ENCODE measurements around the gene BABAM1. TPM values are rescaled to one million over a fixed set of nuclear protein-coding genes. Genes with fewer than 3 reads are reported as not detected.

Gene BABAM1
- total RNA-seq, 1 experiment from 2014 or later = 146 TPM

GRCh38 chr19:17266975-17267788, at the start of gene BABAM1 (continued):
- TF ChIP-seq E2F1 (CRISPR knock-in tag; IDR thresholded peaks at IDR 0.05) = no peak
- no peak for TF ChIP-seq E2F5 (CRISPR knock-in tag; IDR thresholded peaks at IDR 0.05)
- TF ChIP-seq CTCF (IDR thresholded peaks at IDR 0.05) = no peak
- TF ChIP-seq ZNF138 (CRISPR knock-in tag; conservative IDR thresholded peaks at IDR 0.05) = no peak
- TF ChIP-seq PRRX2 (CRISPR knock-in tag; IDR thresholded peaks at IDR 0.05) = no peak
- TF ChIP-seq PRDM15 (CRISPR knock-in tag; IDR thresholded peaks at IDR 0.05) = no peak
- no peak for TF ChIP-seq SMAD3 (CRISPR knock-in tag; IDR thresholded peaks at IDR 0.05; ENCODE audit: borderline replicate concordance)
- TF ChIP-seq CDX4 (CRISPR knock-in tag; IDR thresholded peaks at IDR 0.05; ENCODE audit: borderline replicate concordance) = no peak
- no peak for TF ChIP-seq ATF3 (CRISPR knock-in tag; conservative IDR thresholded peaks at IDR 0.05)
- TF ChIP-seq FOXP4 (CRISPR knock-in tag; IDR thresholded peaks at IDR 0.05) = no peak
- no peak for TF ChIP-seq NR2C2 (CRISPR knock-in tag; IDR thresholded peaks at IDR 0.05)
- TF ChIP-seq RELA (CRISPR knock-in tag; IDR thresholded peaks at IDR 0.05; ENCODE audit: borderline replicate concordance) = no peak
- TF ChIP-seq NFATC4 (CRISPR knock-in tag; IDR thresholded peaks at IDR 0.05) = no peak
- TF ChIP-seq MXD4 (CRISPR knock-in tag; IDR thresholded peaks at IDR 0.05; ENCODE audit: borderline replicate concordance) = peak; percentile 92; the same call in 1 of the 2 replicates

- Mint-ChIP-seq H3K4me1 (peaks cover 9% of the 10 kb centered on the region), H3K4me3 (no peak overlapping the region), H3K9me3 (no peaks in the 10 kb centered on the region), H3K27ac (no peak overlapping the region), H3K36me3 (peaks cover 17% of the 10 kb centered on the region), H3K27me3 (ENCODE audit: low read depth) (peaks cover 2% of the 10 kb centered on the region; the same call in 1 of the 2 replicates)
- POLR2A ChIA-PET = interaction anchor here (0.7 kb wide), 1 partner anchor 15 kb away, joined by 5 read pairs; no protein-coding TSS in a partner anchor
- ATAC-seq (no peak), DNase-seq (ENCODE audit: low spot score) (no peak)
- CTCF ChIA-PET = no interaction called here
- TF ChIP-seq ZNF423 (CRISPR knock-in tag; IDR thresholded peaks at IDR 0.05) (no peak), ZNF425 (CRISPR knock-in tag; conservative IDR thresholded peaks at IDR 0.05) (no peak), TCF7 (CRISPR knock-in tag; IDR thresholded peaks at IDR 0.05; ENCODE audit: low read depth) (no peak), USF2 (CRISPR knock-in tag; IDR thresholded peaks at IDR 0.05) (no peak), USF1 (CRISPR knock-in tag; IDR thresholded peaks at IDR 0.05) (no peak), GTF2I (CRISPR knock-in tag; conservative IDR thresholded peaks at IDR 0.05) (no peak), GABPB1 (CRISPR knock-in tag; IDR thresholded peaks at IDR 0.05) (no peak)
Measured at GRCh38 chr19:17219286-17219685, 48.0 kb upstream of the BABAM1 start.

All from WTC11 (cell line).